ENCODE measurements around the gene CALML6.
"Not testable (repeated sequence)": the region's sequence is repeated elsewhere in the genome, so short reads cannot be mapped to it uniquely, and the experiment has no call there.

The CALML6 gene

DNA sequence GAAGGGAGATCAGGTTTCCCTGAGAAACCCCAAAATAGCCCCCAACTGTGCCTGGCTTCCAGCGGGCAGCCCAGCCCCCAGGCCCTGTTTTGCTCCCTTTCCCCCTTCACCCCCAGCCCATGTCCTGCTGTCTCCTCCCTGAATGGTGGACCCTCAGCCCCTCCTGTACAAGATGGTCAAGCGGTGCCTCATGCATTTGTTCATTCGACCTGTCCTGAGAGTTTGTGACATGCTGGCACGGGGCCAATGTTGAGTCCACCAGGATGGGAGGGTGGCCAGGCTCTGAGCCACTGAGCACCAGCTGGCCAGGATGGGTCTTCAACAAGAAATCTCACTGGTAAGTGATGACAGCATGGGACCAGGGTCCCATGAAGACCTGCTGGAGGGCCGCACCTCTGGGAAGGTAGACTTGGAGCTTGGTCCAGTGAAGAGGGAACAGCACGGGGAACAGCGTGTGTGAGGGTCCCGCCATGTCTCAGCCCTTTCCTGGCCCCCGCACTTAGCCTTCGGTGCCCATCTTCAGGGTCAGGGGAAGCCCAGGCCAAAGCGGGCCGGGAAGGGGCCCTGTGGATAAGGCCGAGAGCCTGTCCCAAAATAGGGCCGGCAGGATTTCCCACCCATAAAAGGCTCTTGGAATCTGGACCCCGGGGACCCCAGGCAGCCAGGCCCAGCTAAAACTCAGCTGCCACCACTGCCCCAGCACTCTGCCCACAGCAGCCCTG is at the start of gene CALML6:
Gene CALML6 (plus strand): TSS at position 290 of the 722 bp plus-strand sequence. CDS start 21 bp downstream, at position 311.
- no peak for DNase-seq

GRCh38 chr1:1867164-1867563 is 47.9 kb upstream of the CALML6 start:
- DNase-seq: no peak

DNA sequence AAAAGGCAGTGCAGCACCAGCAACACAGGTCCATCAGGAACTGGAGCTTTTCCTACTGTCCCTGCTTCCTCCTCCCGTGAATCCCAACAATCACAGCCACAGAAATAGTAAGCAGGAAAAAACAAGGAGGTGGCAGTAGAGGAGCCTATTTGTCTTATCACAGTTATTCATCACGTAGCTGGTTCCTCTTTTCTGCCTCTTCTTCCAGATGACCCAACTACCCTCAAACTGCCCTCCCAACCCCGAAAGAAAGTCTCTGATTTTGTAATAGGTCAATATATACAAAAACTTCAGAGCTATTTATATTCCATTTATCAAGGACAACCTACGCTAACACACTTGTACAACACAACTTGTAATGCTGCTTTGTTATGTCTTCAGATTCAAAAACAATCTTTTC is 45.6 kb upstream of the CALML6 start:
- no peak for DNase-seq

GRCh38 chr1:1872329-1872994 is 42.6 kb upstream of the CALML6 start:
- no peak for DNase-seq

- no peak for DNase-seq
These were observed 41.9 kb upstream of the CALML6 start for GRCh38 chr1:1873186-1873585.

- DNase-seq: no peak
These were observed 40.2 kb upstream of the CALML6 start for GRCh38 chr1:1874901-1875300.

DNA sequence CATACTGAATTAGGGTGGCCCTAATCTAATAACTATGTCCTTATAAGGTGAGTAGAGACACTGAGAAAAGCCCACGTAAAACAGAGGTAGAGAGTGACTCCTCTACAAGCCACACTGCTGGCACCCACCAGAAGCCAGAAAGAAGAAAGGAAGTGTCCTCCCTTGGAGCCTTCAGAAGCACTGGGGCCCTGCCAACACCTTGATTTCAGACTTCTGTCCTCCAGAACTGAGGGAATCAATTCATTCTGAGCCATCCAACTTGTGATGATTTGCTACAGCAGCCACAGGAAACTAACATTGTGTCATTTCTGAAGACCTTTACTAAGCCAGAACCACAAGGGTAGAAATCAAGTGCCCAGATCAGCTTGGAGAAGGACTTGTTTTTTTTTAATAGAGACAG is 39.1 kb upstream of the CALML6 start:
- DNase-seq: no peak

DNA sequence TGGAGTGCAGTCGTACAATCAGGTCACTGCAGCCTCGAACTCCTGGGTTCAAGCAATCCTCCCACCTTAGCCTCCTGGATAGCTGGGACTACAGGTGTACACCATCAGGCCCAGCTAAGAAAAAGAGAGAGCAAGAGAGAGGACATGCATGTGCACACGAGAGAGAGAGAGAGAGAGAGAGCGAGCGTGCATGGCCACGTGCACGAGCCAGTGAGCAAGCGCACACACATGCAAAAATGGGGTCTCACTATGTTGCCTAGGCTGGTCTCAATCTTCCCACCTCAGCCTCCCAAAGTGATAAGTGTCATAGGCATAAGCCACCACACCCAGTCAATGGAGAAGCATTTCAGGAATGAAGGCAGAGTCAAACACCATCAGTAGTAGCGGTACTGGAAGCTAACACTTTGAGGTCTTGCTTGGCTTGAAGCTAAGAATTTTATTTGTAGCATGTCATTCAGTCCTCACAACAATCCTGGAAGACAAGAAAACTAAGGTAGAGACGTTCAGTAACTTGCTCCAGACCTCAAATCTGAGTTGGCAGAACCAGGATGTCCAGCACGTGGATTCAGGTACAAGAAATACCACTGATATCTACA is 38.6 kb upstream of the CALML6 start:
- DNase-seq: no peak

- DNase-seq: no peak
These were observed 37.1 kb upstream of the CALML6 start for GRCh38 chr1:1877865-1878436.

- no peak for DNase-seq
These were observed 35.1 kb upstream of the CALML6 start for GRCh38 chr1:1879942-1880341.

DNA sequence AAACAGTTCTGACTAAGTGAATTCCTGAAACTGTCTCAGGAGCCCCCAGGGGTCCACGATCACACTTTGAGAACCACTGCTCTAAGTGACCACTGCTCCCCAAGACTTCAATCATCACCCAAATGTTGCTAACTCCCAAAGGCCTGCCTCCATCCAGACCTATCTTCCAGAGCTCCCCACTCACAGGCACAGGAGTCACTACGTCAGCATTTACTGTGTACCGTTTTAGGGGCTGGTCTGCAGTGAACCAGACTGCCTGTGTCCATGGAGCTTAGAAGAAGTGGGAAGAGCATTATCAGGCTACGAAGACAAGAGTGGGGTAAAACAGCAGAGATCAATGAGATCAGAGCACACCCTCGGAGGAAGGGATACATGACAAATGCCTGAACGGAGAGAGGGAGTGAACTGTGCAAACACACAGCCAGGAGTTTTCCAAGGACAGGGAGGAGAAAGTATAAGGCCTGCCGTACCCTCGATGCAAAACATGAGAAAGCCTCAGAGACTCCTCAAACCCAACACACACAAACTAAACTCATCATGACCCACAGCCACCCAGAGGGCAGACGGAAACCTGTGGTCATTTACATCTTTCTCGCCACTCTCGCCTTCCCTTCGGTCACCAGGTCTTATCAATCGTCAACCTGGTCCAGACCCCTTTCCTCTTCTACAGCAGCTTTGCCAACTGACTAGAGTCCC is 34.3 kb upstream of the CALML6 start:
- no peak for DNase-seq

GRCh38 chr1:1881727-1882126 is 33.3 kb upstream of the CALML6 start:
- DNase-seq: no peak

GRCh38 chr1:1883092-1883873 is 31.8 kb upstream of the CALML6 start:
- no peak for DNase-seq

DNA sequence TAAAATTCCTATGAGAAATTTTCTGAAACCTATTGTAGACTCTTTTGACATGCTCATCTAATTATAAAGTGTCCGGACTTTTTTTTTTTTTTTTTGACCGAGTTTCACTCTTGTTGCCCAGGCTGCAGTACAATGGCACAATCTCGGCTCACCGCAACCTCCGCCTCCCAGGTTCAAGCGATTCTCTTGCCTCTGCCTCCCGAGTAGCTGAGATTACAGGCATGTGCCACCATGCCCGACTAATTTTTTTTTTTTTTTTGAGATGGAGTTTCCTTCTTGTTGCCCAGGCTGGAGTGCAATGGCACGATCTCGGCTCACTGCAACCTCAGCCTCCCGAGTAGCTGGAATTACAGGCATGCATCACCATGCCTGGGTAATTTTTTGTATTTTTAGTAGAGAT is 31.2 kb upstream of the CALML6 start:
- DNase-seq: not testable (repeated sequence)

DNA sequence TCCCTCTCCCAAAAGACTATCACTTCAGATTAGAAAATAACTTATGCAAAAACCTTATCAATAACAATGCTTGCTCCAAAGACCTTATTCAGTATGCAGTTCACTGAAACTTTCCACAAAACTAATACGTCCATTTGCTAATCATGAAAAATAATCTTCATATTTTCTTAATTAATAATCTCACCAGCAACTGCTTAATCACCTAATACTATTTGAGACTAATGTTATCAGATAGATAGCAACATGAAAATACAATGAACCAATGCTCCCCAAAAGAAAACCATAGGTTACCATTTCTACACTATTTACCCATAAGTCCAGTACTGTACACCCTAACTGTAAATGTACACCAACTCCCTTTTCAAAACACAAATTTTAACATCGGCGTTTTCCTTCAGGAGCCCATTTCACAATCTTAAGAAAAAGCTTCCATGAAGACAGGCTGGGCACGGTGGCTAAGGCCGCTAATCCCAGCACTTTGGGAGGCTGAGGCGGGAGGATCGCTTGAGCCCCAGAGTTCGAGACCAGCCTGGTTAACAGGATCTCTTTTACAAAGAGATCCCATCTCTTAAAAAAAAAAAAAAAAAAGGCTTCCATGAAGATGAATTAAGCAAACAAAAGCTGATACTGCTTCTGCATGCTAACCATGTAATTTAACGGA is 25.8 kb upstream of the CALML6 start:
- DNase-seq: no peak

DNA sequence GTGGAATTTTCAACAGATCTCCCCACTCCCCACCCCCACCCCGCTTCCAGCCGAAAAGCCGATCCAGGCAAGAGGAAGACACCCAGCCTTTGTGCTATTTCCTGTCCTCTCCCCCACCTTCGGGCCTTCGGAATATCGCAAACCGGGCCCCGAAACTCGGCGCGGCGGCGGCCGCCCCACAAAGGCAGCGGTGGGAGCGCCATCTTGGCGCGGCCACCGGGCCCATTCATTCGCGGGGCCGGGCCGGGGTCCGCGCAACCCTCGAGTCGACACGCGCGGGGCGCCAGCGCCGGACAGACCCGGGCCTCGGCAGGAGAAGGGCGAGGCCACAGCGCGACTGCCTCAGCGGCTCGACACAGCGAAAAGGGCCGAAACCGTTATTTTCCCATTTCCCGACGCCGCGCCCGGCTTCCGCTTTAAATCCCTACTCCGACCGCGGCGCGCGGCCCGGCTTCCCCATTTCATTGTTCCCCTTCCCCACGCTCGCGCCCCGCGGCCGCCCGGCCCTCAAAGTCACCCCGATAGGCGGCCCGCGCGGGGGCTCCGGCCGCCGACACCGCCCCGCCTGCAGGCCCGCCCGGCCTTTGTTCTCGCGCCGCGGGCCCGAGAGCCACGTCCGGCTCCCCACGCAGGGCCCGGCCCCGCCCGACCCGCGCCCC is 25.1 kb upstream of the CALML6 start:
- no peak for DNase-seq

DNA sequence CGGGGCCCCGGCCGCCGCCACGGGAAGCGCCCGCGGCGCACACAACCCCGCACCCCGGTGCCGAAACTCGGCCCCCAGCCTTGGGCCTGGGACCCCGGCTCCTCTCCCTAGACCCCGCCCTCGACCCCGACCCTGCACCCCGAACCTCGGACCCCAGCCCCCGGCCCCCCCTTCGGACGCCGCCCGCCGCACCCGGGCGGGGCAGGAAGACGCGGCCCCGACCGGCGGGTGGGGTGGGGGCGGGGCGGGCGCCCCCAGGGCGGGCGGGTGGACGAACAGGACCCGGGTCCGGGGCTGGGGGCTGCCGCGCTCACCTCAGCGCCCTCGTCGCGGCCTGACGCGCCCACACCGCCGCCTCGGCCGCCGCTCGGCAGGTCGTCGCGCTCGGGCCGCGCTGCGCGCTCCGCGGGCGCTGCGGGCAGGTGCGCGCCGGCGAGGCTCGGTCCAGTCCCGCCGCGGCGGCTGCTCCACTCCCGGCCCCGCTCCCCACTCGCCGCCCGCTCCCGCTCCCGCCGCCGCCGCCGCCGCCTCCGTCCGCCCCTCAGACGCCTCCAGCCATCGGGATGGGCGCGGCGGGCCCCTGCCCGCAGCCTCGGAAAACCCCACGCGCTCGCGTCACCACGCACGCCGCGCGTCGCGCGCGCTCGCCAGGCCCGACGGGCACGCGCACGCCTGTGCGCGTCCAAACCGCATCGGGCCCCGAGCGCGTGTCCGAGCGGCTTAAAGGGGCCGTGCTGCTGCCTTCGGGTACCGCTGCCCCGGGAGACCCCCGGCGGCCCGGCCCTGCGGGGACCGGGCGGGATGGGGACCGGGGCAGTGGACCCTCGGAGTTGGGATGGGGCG is 24.3 kb upstream of the CALML6 start, which contains the start of gene GNB1:
Gene GNB1 (minus strand): TSS at position 582 of the 843 bp plus-strand sequence. CDS start 65,634 bp downstream, outside the sequence.
- peak; percentile 88 for DNase-seq

DNA sequence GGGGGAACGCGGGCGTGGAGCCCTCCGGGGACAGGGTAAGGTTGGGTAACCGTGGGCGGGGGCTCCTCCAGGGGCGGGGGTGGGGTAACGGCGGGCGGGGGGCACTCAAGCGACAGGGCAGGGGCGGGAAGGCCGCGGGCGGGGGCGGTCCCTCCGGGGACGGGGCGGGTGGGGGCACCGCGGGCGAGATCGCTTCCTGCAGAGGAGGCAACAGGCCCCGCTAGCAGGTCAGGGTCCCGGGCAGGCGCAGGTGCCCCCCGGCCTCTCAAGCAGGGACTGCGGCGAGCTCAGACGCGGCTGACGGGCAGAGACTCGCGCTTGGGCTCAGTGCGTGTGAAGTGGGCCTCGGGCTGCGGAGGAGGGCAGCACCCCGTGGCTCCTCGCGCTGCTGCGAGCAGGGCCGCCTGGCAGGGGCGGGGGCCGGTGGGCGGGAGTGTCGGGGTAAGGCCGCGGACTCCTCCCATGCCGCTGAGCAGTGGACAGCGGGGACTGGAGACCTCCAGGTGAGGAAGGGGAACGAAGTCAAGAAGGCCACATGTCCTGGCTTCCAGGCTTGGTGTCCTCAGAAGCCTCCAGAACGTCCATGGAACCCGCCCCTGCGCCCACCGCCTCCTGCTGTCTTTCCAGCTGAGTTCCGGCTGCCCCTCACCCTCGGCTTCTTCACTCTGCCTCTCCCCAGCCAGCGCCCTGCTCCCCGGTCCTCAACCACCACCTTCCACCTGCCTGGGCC is 23.5 kb upstream of the CALML6 start:
- DNase-seq: peak; percentile 85

GRCh38 chr1:1892079-1892762 is 22.8 kb upstream of the CALML6 start:
- DNase-seq: no peak

Data from islet precursor cell (in vitro differentiated cells).